Sigmoid colon (tissue), 4 donors: ENCODE data around the gene HACD1.

Experiments used
- CTCF ChIP-seq, 4 experiments: fragments of 450-650 bp in 3 of 4; fragments of 200-600 bp in 1 of 4; IDR thresholded peaks; one replicate each; pipeline ENCODE4 v1.5.1; 2016 to 2019; ENCODE audit warnings: antibody characterized with exemption in 4 of 4, mild to moderate bottlenecking in 3 of 4, moderate library complexity in 2 of 4
- EP300 ChIP-seq, 4 donors: sonication (generic); formaldehyde crosslinking; IDR thresholded peaks; one replicate each; pipeline ENCODE4 v1.6.1; 2017; ENCODE audit warnings: antibody characterized with exemption in 4 of 4
- POLR2AphosphoS5 ChIP-seq, 4 donors: sonication (generic); formaldehyde crosslinking; IDR thresholded peaks; one replicate each; pipeline ENCODE4 v1.6.1; 2017; ENCODE audit warnings: antibody characterized with exemption in 4 of 4

DNA sequence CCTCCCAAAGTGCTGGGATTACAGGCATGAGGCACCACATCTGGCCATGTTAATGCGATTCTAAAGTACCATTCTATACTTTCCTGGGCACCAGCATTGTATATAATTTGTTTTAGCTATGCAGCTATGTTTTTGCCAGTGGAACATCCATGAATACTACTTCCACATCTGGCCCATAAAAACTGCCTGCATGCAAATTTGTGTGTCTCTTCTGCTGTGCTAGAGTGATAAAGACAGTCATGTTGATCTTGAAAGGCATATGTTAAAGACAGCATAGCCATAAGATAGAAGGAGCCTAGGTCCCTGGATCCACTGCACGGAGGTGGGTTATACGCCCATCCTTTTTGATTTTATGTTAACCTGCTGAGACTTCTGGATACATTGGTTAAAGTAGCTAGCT lies 52.3 kb downstream of the HACD1 start:
- TF ChIP-seq CTCF (IDR thresholded peaks at IDR 0.05) = no peak
- TF ChIP-seq POLR2AphosphoS5 (IDR thresholded peaks at IDR 0.05) = no peak
- TF ChIP-seq EP300 (IDR thresholded peaks at IDR 0.05) = no peak
